Panc1 (cell line): ENCODE measurements around the gene IRF7. TPM values are rescaled to one million over a fixed set of nuclear protein-coding genes. Genes with fewer than 3 reads are reported as not detected.

Experiments used
- ATAC-seq: fragments of 200-7000 bp; cut with Tn5 transposase; 2 replicates; pipeline ENCODE4 v1.9.1; 2020; ENCODE audit warnings: mild to moderate bottlenecking, moderate library complexity
- BruUV-seq: library from RNA; stranded (reverse); fragments of 400-500 nt; replicated peaks from 2 replicates; lab custom pipeline; 2021; lab: Mats Ljungman, UMichigan
- CTCF ChIA-PET: fragments of 300-600 bp; sonication (Branson Sonifier 250); formaldehyde crosslinking; loops from one replicate; lab custom pipeline; 2022; ENCODE audit warnings: antibody characterized with exemption; lab: Charles Lee
- POLR2A ChIA-PET: fragments of 300-600 bp; sonication (Branson Sonifier 250); formaldehyde crosslinking; loops from one replicate; lab custom pipeline; 2022; ENCODE audit warnings: antibody characterized with exemption; lab: Charles Lee
- DNase-seq: peaks from one replicate; pipeline ENCODE4 v3.0.0-alpha.2; 2010; ENCODE audit warnings: low read depth, low spot score
- H3K27ac ChIP-seq: 2 replicates; pipeline ENCODE4 v1.5.1; 2011; ENCODE audit warnings: mild to moderate bottlenecking, low read length, inconsistent platforms
- H3K27me3 ChIP-seq: fragments of 200-500 bp; sonication (Bioruptor generic); 2 replicates; pipeline ENCODE4 v1.6.0; 2014; ENCODE audit warnings: low read length, inconsistent platforms; ENCODE audit not compliant: control insufficient read depth, insufficient read depth
- H3K36me3 ChIP-seq: fragments of 200-500 bp; sonication (Bioruptor generic); 2 replicates; pipeline ENCODE4 v1.5.1; 2014; ENCODE audit warnings: inconsistent platforms, mild to moderate bottlenecking, low read length, moderate library complexity; ENCODE audit not compliant: control insufficient read depth, insufficient read depth
- H3K4me1 ChIP-seq: 2 replicates; pipeline ENCODE4 v1.5.1; 2011; ENCODE audit warnings: inconsistent platforms, mild to moderate bottlenecking, low read length, moderate library complexity; ENCODE audit not compliant: control insufficient read depth, insufficient read depth
- H3K4me3 ChIP-seq, 2 experiments: 2 replicates each; pipeline ENCODE4 v1.5.1; 2011 to 2012; ENCODE audit warnings: low read depth in 2 of 2, low read length in 2 of 2, mild to moderate bottlenecking in 2 of 2, inconsistent platforms in 1 of 2, moderate library complexity in 1 of 2
- H3K9me3 ChIP-seq: fragments of 200-500 bp; sonication (Bioruptor generic); 2 replicates; pipeline ENCODE4 v1.5.1; 2014; ENCODE audit warnings: low read depth, mild to moderate bottlenecking, inconsistent platforms, low read length, moderate library complexity; ENCODE audit not compliant: control insufficient read depth, insufficient read depth
- CTCF ChIP-seq: fragments of 450-650 bp; IDR thresholded peaks from 2 replicates; pipeline ENCODE4 v1.5.1; 2017; ENCODE audit warnings: mild to moderate bottlenecking
- POLR2AphosphoS5 ChIP-seq: IDR thresholded peaks from 2 replicates; pipeline ENCODE4 v1.6.1; 2012; ENCODE audit warnings: mild to moderate bottlenecking, low read depth, low read length, moderate library complexity
- SIN3A ChIP-seq: IDR thresholded peaks from 2 replicates; pipeline ENCODE4 v1.6.1; 2012; ENCODE audit warnings: low read depth, mild to moderate bottlenecking, low read length, moderate library complexity, borderline replicate concordance; ENCODE audit not compliant: insufficient read depth
- TCF7L2 ChIP-seq: IDR thresholded peaks from 2 replicates; pipeline ENCODE4 v1.6.1; 2011; ENCODE audit warnings: mild to moderate bottlenecking, low read depth, low read length, inconsistent platforms
- in situ Hi-C: cut with HindIII; loops from 2 replicates; pipeline ENCODE4 v1.10.0; 2016; ENCODE audit warnings: low sequenced_read_pairs, low pct_unique_long_range_greater_than_20kb
- intact Hi-C: fragments of 100-400 bp; cut with micrococcal nuclease; formaldehyde crosslinking; loops from one replicate; pipeline ENCODE4 v1.10.0; 2022; ENCODE audit not compliant: unreplicated experiment
- total RNA-seq: library from RNA; stranded (reverse); gene quantifications from one replicate; pipeline ENCODE4 v1.2.1, GENCODE V29; 2021; ENCODE audit not compliant: unreplicated experiment
- TF ChIP-seq, protein P1 (sequence below), 2 experiments: IDR thresholded peaks; 2 replicates each; pipeline ENCODE4 v1.6.1; 2011 to 2012; ENCODE audit warnings: low read depth in 2 of 2, control low read depth in 1 of 2, low read length in 1 of 2, mild to moderate bottlenecking in 1 of 2, moderate library complexity in 1 of 2; ENCODE audit not compliant: insufficient read depth in 1 of 2

Gene IRF7
- total RNA-seq, 1 experiment from 2014 or later = 23.9 TPM

DNA sequence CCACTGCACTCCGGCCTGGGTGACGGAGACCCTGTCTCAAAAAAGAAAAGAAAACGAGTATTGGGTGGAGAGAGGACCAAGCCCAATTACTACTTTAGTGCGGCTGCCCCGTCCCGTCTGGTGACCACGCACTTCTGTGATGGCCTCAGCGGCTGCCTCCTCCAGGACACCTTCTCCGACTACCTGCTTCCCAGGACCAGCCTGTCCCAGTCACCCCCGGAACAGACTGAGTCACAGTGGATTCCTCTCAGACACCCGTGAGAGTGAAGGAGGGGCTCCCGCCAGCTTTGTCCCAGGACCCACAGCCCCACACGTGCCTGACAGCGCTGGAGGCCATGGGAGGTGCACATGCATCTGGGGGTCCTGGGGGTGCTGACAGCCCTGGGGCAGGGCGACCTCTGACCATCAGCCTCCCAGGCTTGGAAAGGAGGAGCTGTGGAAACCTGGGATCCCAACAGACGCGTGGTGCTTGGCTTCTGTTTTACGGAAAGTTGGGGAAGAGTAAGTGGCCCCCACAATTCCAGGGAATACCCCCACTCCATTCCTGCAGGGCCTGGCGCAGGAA lies 26.1 kb upstream of the IRF7 start:
- DNase-seq (no peak), ATAC-seq (no peak)
- H3K27ac ChIP-seq = no peak overlapping the region
- in situ Hi-C loops = no loop called here
- intact Hi-C loops = no loop called here
- TF ChIP-seq SIN3A (no peak), TCF7L2 (no peak), CTCF (no peak), POLR2AphosphoS5 (no peak)
- TF ChIP-seq, protein P1, sequence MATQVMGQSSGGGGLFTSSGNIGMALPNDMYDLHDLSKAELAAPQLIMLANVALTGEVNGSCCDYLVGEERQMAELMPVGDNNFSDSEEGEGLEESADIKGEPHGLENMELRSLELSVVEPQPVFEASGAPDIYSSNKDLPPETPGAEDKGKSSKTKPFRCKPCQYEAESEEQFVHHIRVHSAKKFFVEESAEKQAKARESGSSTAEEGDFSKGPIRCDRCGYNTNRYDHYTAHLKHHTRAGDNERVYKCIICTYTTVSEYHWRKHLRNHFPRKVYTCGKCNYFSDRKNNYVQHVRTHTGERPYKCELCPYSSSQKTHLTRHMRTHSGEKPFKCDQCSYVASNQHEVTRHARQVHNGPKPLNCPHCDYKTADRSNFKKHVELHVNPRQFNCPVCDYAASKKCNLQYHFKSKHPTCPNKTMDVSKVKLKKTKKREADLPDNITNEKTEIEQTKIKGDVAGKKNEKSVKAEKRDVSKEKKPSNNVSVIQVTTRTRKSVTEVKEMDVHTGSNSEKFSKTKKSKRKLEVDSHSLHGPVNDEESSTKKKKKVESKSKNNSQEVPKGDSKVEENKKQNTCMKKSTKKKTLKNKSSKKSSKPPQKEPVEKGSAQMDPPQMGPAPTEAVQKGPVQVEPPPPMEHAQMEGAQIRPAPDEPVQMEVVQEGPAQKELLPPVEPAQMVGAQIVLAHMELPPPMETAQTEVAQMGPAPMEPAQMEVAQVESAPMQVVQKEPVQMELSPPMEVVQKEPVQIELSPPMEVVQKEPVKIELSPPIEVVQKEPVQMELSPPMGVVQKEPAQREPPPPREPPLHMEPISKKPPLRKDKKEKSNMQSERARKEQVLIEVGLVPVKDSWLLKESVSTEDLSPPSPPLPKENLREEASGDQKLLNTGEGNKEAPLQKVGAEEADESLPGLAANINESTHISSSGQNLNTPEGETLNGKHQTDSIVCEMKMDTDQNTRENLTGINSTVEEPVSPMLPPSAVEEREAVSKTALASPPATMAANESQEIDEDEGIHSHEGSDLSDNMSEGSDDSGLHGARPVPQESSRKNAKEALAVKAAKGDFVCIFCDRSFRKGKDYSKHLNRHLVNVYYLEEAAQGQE (IDR thresholded peaks at IDR 0.05; ENCODE audit: insufficient read depth in 1 of 2, low read depth in 2 of 2, low read length in 1 of 2) = no peak
- BruUV-seq = no TSS peak
- no peaks in the 10 kb centered on the region for H3K36me3 ChIP-seq
- ChIA-PET CTCF (no interaction called here), POLR2A (no interaction called here)
- H3K9me3 ChIP-seq = no peaks in the 10 kb centered on the region
- no peak overlapping the region for H3K4me3 ChIP-seq
- no peaks in the 10 kb centered on the region for H3K27me3 ChIP-seq
- H3K4me1 ChIP-seq = peaks cover 21% of the 10 kb centered on the region

GRCh38 chr11:640021-640706 lies 24.4 kb upstream of the IRF7 start:
- ATAC-seq (no peak), DNase-seq (no peak)
- H3K4me1 ChIP-seq = peaks cover 21% of the 10 kb centered on the region
- ChIA-PET CTCF (no interaction called here), POLR2A (no interaction called here)
- no peaks in the 10 kb centered on the region for H3K27me3 ChIP-seq
- H3K4me3 ChIP-seq = no peak overlapping the region
- in situ Hi-C loops = no loop called here
- no peaks in the 10 kb centered on the region for H3K9me3 ChIP-seq
- BruUV-seq = no TSS peak
- intact Hi-C loops = no loop called here
- no peaks in the 10 kb centered on the region for H3K36me3 ChIP-seq
- no peak overlapping the region for H3K27ac ChIP-seq
- TF ChIP-seq CTCF (no peak), SIN3A (no peak), POLR2AphosphoS5 (no peak), TCF7L2 (no peak)
- TF ChIP-seq, protein P1 (IDR thresholded peaks at IDR 0.05; ENCODE audit: insufficient read depth in 1 of 2, low read depth in 2 of 2, low read length in 1 of 2) = no peak
